Measurements from ENCODE around the gene NXF1. TPM values are rescaled to one million over a fixed set of nuclear protein-coding genes. Genes with fewer than 3 reads are reported as not detected.
A peak's percentile ranks its signal among the peaks of the same experiment; 100 is the strongest.
"Not testable (repeated sequence)": the region's sequence is repeated elsewhere in the genome, so short reads cannot be mapped to it uniquely, and the experiment has no call there.

Gene NXF1
- total RNA-seq, 1 donor from 2014 or later, result 41.4 TPM

- Histone ChIP-seq H3K27me3 (ENCODE audit: control insufficient read depth, insufficient read depth, low read length) (no peaks in the 10 kb centered on the region), H3K4me3 (ENCODE audit: low read depth, low read length) (peak within 1 kb of the TSS; percentile 67), H3K36me3 (ENCODE audit: control insufficient read depth, insufficient read depth, low read length) (no peaks in the 10 kb centered on the region)
- peak; percentile 99 for DNase-seq (ENCODE audit: low read depth)
- no peak for TF ChIP-seq CTCF (IDR thresholded peaks at IDR 0.05; ENCODE audit: insufficient read depth, low read length, poor library complexity, severe bottlenecking)
Observed at GRCh38 chr11:62753736-62754603, 51.3 kb downstream of the NXF1 start, which contains the start of gene ZBTB3. TSS of gene ZBTB3 (minus strand) at chr11:62754160. CDS start at chr11:62753664, 496 bp downstream.

- no peak for DNase-seq (ENCODE audit: low read depth)
- no peak for TF ChIP-seq CTCF (IDR thresholded peaks at IDR 0.05; ENCODE audit: insufficient read depth, low read length, poor library complexity, severe bottlenecking)
- Histone ChIP-seq H3K4me3 (ENCODE audit: low read depth, low read length) (peak overlapping the region; percentile 67), H3K36me3 (ENCODE audit: control insufficient read depth, insufficient read depth, low read length) (no peaks in the 10 kb centered on the region), H3K27me3 (ENCODE audit: control insufficient read depth, insufficient read depth, low read length) (no peaks in the 10 kb centered on the region)
Observed at GRCh38 chr11:62752994-62753735, 52.1 kb downstream of the NXF1 start.

- H3K4me3 ChIP-seq (ENCODE audit: low read depth, low read length), result no peak overlapping the region
Observed at GRCh38 chr11:62752177-62752785, 53.0 kb downstream of the NXF1 start.

GRCh38 chr11:62749931-62750330, 55.3 kb downstream of the NXF1 start:
- not testable (repeated sequence) for H3K27me3 ChIP-seq (ENCODE audit: control insufficient read depth, insufficient read depth, low read length); H3K4me3 ChIP-seq (ENCODE audit: low read depth, low read length); DNase-seq (ENCODE audit: low read depth); H3K36me3 ChIP-seq (ENCODE audit: control insufficient read depth, insufficient read depth, low read length)

More at GRCh38 chr11:62752177-62752785, 53.0 kb downstream of the NXF1 start:
- DNase-seq (ENCODE audit: low read depth), result no peak
- Histone ChIP-seq H3K36me3 (ENCODE audit: control insufficient read depth, insufficient read depth, low read length) (no peaks in the 10 kb centered on the region), H3K27me3 (ENCODE audit: control insufficient read depth, insufficient read depth, low read length) (no peaks in the 10 kb centered on the region)
- no peak for TF ChIP-seq CTCF (IDR thresholded peaks at IDR 0.05; ENCODE audit: insufficient read depth, low read length, poor library complexity, severe bottlenecking)

- Histone ChIP-seq H3K36me3 (ENCODE audit: control insufficient read depth, insufficient read depth, low read length) (no peaks in the 10 kb centered on the region), H3K27me3 (ENCODE audit: control insufficient read depth, insufficient read depth, low read length) (no peaks in the 10 kb centered on the region), H3K4me3 (ENCODE audit: low read depth, low read length) (no peak overlapping the region)
- TF ChIP-seq CTCF (IDR thresholded peaks at IDR 0.05; ENCODE audit: insufficient read depth, low read length, poor library complexity, severe bottlenecking), result no peak
- no peak for DNase-seq (ENCODE audit: low read depth)
Observed at GRCh38 chr11:62747475-62748160, 57.6 kb downstream of the NXF1 start.

Other genes with a start within 250 kb of the NXF1 start
- gene EEF1G, start 231.5 kb downstream of the NXF1 start, total RNA-seq, result 2,411 and 2,583 TPM in 2 replicates
- gene TUT1, start 213.9 kb downstream of the NXF1 start, total RNA-seq, result 15.0 and 15.2 TPM in 2 replicates
- 136 and 137 TPM in 2 replicates for gene MTA2, start 203.6 kb downstream of the NXF1 start, total RNA-seq
- gene EML3, start 192.7 kb downstream of the NXF1 start, total RNA-seq, result 20.9 and 21.1 TPM in 2 replicates
- gene ROM1, start 192.2 kb downstream of the NXF1 start, total RNA-seq, result 0.55 and 1.4 TPM in 2 replicates
- gene B3GAT3, start 183.5 kb downstream of the NXF1 start, total RNA-seq, result 68.7 and 80.8 TPM in 2 replicates
- gene GANAB, start 158.8 kb downstream of the NXF1 start, total RNA-seq, result 271 and 300 TPM in 2 replicates
- 26.9 and 36.4 TPM in 2 replicates for gene INTS5, start 152.1 kb downstream of the NXF1 start, total RNA-seq
- gene C11orf98, start 140.2 kb downstream of the NXF1 start, total RNA-seq, result 64.8 and 76.5 TPM in 2 replicates
- gene CSKMT, start 140.1 kb downstream of the NXF1 start, total RNA-seq, result 3.4 and 4.0 TPM in 2 replicates
- 8.0 and 8.1 TPM in 2 replicates for gene UQCC3, start 133.8 kb downstream of the NXF1 start, total RNA-seq
- gene LBHD1, start 133.2 kb downstream of the NXF1 start, total RNA-seq, result 4.1 and 4.6 TPM in 2 replicates
- gene UBXN1, start 126.4 kb downstream of the NXF1 start, total RNA-seq, result 289 and 321 TPM in 2 replicates
- 0.25 TPM in 1 of 2 replicates, not detected in the other for gene LRRN4CL, start 115.9 kb downstream of the NXF1 start, total RNA-seq
- gene BSCL2, start 98.0 kb downstream of the NXF1 start, total RNA-seq, result 45.2 and 56.1 TPM in 2 replicates
- not detected in 2 replicates for gene GNG3, start 97.8 kb downstream of the NXF1 start, total RNA-seq
- gene HNRNPUL2, start 78.0 kb downstream of the NXF1 start, total RNA-seq, result 12.8 and 14.3 TPM in 2 replicates
- 37.5 and 38.6 TPM in 2 replicates for gene TTC9C, start 77.0 kb downstream of the NXF1 start, total RNA-seq
- 17.3 and 18.8 TPM in 2 replicates for gene ZBTB3, start 51.3 kb downstream of the NXF1 start, total RNA-seq
- gene POLR2G, start 43.9 kb downstream of the NXF1 start, total RNA-seq, result 98.3 and 120 TPM in 2 replicates
- 19.4 and 29.1 TPM in 2 replicates for gene TAF6L, start 34.0 kb downstream of the NXF1 start, total RNA-seq
- 66.7 and 72.5 TPM in 2 replicates for gene TMEM179B, start 18.0 kb downstream of the NXF1 start, total RNA-seq
- 32.8 and 41.3 TPM in 2 replicates for gene TMEM223, start 13.4 kb downstream of the NXF1 start, total RNA-seq
- gene STX5, start 26.6 kb upstream of the NXF1 start, total RNA-seq, result 30.2 and 34.3 TPM in 2 replicates
- gene TEX54, start 27.4 kb upstream of the NXF1 start, total RNA-seq, result not detected in 2 replicates
- gene WDR74, start 34.1 kb upstream of the NXF1 start, total RNA-seq, result 90.2 and 92.8 TPM in 2 replicates
- 441 and 475 TPM in 2 replicates for gene SLC3A2, start 75.5 kb upstream of the NXF1 start, total RNA-seq
- not detected in 2 replicates for gene CHRM1, start 115.9 kb upstream of the NXF1 start, total RNA-seq
- not detected in 2 replicates for gene SLC22A6, start 179.5 kb upstream of the NXF1 start, total RNA-seq
- not detected in 2 replicates for gene SLC22A8, start 210.4 kb upstream of the NXF1 start, total RNA-seq